Sigmoid colon (tissue), 7 donors: Measurements from ENCODE around the gene LRRTM4. TPM values are rescaled to one million over a fixed set of nuclear protein-coding genes. Genes with fewer than 3 reads are reported as not detected.

ENCODE experiments used
- DNase-seq: peaks from one replicate; pipeline ENCODE4 v3.0.0-alpha.2; 2019
- H3K27ac ChIP-seq, 4 donors: fragments of 200-600 bp; sonication (generic); one replicate each; pipeline ENCODE4 v1.5.1; 2016 to 2019; ENCODE audit warnings: mild to moderate bottlenecking in 1 of 4
- H3K27me3 ChIP-seq, 3 donors: fragments of 200-600 bp; sonication (generic); one replicate each; pipeline ENCODE4 v1.5.1; 2019; ENCODE audit warnings: mild to moderate bottlenecking in 1 of 3
- H3K36me3 ChIP-seq, 4 donors: fragments of 200-600 bp; sonication (generic); one replicate each; pipeline ENCODE4 v1.5.1; 2016 to 2019
- H3K4me1 ChIP-seq, 4 donors: fragments of 200-600 bp; sonication (generic); one replicate each; pipeline ENCODE4 v1.5.1; 2017 to 2019
- H3K4me3 ChIP-seq, 4 donors: fragments of 200-600 bp; sonication (generic); one replicate each; pipeline ENCODE4 v1.5.1; 2017 to 2019; ENCODE audit warnings: mild to moderate bottlenecking in 2 of 4, moderate library complexity in 1 of 4
- H3K9me3 ChIP-seq, 4 donors: fragments of 200-600 bp in 3 of 4; sonication (generic) in 3 of 4; one replicate each; pipeline versions ENCODE4 v1.5.1 to v1.6.1; 2013 to 2019
- CTCF ChIP-seq, 4 experiments: fragments of 450-650 bp in 3 of 4; fragments of 200-600 bp in 1 of 4; IDR thresholded peaks; one replicate each; pipeline ENCODE4 v1.5.1; 2016 to 2019; ENCODE audit warnings: antibody characterized with exemption in 4 of 4, mild to moderate bottlenecking in 3 of 4, moderate library complexity in 2 of 4
- EP300 ChIP-seq, 4 donors: sonication (generic); formaldehyde crosslinking; IDR thresholded peaks; one replicate each; pipeline ENCODE4 v1.6.1; 2017; ENCODE audit warnings: antibody characterized with exemption in 4 of 4
- POLR2A ChIP-seq, 2 donors: fragments of 450-650 bp; IDR thresholded peaks; one replicate each; pipeline ENCODE4 v1.6.1; 2016; ENCODE audit warnings: antibody characterized with exemption in 2 of 2, mild to moderate bottlenecking in 2 of 2, moderate library complexity in 2 of 2
- POLR2AphosphoS5 ChIP-seq, 4 donors: sonication (generic); formaldehyde crosslinking; IDR thresholded peaks; one replicate each; pipeline ENCODE4 v1.6.1; 2017; ENCODE audit warnings: antibody characterized with exemption in 4 of 4
- WGBS, 2 donors: extraction: QIAGEN DNeasy Blood & Tissue Kit; methylation state at CpG; one replicate each; pipeline ENCODE4 v1.1.7; 2013; 5-methylcytosine and 5-hydroxymethylcytosine counted together
- intact Hi-C: fragments of 100-400 bp; cut with DNase I; formaldehyde crosslinking; loops from one replicate; pipeline ENCODE4 v1.15.1; 2023
- polyA plus RNA-seq, 3 donors: library from polyadenylated mRNA; stranded (reverse); fragments of 200-250 nt; gene quantifications; one replicate each; pipeline ENCODE4 v1.2.3, GENCODE V29; 2013
- total RNA-seq, 4 donors: library from RNA; depleted of rRNA; stranded (reverse); fragments of >200 nt; gene quantifications; one replicate each; pipeline ENCODE4 v1.1.0, GENCODE V29; 2016
- donor health status: healthy with polysubstance abuse.
- donor health status: Bipolar disorder and iron deficiency.
- donor health status: healthy.

The LRRTM4 gene
- total and polyA plus RNA-seq, 7 donors = 0.17 to 1.1 (median 0.55) TPM; not detected in 2

DNA sequence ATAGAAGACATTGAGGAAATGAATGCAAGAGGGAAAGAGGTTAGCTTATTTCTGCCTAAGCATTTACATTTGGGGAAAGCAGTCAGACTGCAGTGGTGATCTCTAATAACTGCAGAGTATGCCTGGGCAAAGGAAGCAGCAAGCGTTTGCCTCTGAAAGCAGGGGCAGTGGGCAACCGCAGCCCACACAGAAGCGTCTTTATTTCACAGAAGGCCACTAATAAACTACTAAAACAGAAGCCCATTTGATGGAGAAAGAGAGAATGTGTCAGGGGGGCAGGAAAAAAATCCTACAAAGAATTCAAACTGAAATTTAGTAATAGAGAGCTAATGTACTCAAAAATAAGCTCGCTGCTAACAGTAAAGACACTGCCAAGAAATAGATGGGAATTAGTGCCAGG, 53.1 kb downstream of the LRRTM4 start:
- Histone ChIP-seq H3K36me3 (no peaks in the 10 kb centered on the region), H3K4me1 (no peaks in the 10 kb centered on the region), H3K4me3 (no peak overlapping the region), H3K27ac (peak overlapping the region in 1 of 4 donors; percentile 15), H3K9me3 (no peaks in the 10 kb centered on the region), H3K27me3 (no peaks in the 10 kb centered on the region)
- 69 to 80% methylated on average over 4 of the region's 4 CpGs for WGBS, 2 donors
- intact Hi-C loops = no loop called here
- DNase-seq = no peak
- TF ChIP-seq POLR2A (IDR thresholded peaks at IDR 0.05) (no peak), POLR2AphosphoS5 (IDR thresholded peaks at IDR 0.05) (no peak), EP300 (IDR thresholded peaks at IDR 0.05) (no peak), CTCF (IDR thresholded peaks at IDR 0.05) (no peak)

- H3K36me3 ChIP-seq = no peaks in the 10 kb centered on the region
- TF ChIP-seq CTCF (IDR thresholded peaks at IDR 0.05) (no peak), POLR2A (IDR thresholded peaks at IDR 0.05) (no peak), EP300 (IDR thresholded peaks at IDR 0.05) (no peak), POLR2AphosphoS5 (IDR thresholded peaks at IDR 0.05) (no peak)
- H3K27ac ChIP-seq = no peak overlapping the region
- no peaks in the 10 kb centered on the region for H3K27me3 ChIP-seq
- no peaks in the 10 kb centered on the region for H3K4me1 ChIP-seq
- H3K4me3 ChIP-seq = no peak overlapping the region
- no peaks in the 10 kb centered on the region for H3K9me3 ChIP-seq
- intact Hi-C loops = no loop called here
- WGBS, 2 donors = 60 to 74% methylated on average over 3 of the region's 3 CpGs
- no peak for DNase-seq
These were observed 62.3 kb downstream of the LRRTM4 start for GRCh38 chr2:77459840-77460239.

- no peak overlapping the region for H3K4me3 ChIP-seq
- no peaks in the 10 kb centered on the region for H3K27me3 ChIP-seq
- no peak for DNase-seq
- intact Hi-C loops = no loop called here
- H3K9me3 ChIP-seq = no peaks in the 10 kb centered on the region
- H3K36me3 ChIP-seq = no peaks in the 10 kb centered on the region
- no peaks in the 10 kb centered on the region for H3K4me1 ChIP-seq
- 37 to 72% methylated on average over 3 of the region's 3 CpGs for WGBS, 2 donors
- H3K27ac ChIP-seq = no peak overlapping the region
- TF ChIP-seq EP300 (IDR thresholded peaks at IDR 0.05) (no peak), POLR2AphosphoS5 (IDR thresholded peaks at IDR 0.05) (no peak), CTCF (IDR thresholded peaks at IDR 0.05) (no peak), POLR2A (IDR thresholded peaks at IDR 0.05) (no peak)
These were observed 64.0 kb downstream of the LRRTM4 start for GRCh38 chr2:77458216-77458615.

DNA sequence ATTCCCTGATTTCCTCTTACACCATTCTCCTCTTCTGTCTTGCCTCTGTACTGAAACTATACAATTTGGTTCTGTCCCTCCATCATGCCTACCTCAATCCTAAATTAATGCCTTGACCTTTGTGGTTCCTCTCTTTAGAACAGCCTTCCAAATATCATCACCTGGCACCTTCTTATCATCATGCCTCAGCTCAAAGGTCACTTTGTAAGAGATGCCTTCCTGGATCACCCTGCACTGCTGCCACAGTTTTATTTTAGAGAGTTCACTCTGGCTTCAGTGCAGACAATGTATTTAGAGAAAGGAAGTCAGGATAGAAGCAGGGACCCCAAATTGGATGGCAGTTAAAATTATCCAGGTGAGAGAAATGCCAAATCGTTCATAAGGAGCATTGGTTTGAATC, 64.5 kb downstream of the LRRTM4 start:
- Histone ChIP-seq H3K27ac (no peak overlapping the region), H3K4me3 (no peak overlapping the region), H3K36me3 (no peaks in the 10 kb centered on the region), H3K27me3 (no peaks in the 10 kb centered on the region), H3K9me3 (no peaks in the 10 kb centered on the region), H3K4me1 (no peaks in the 10 kb centered on the region)
- intact Hi-C loops = no loop called here
- no peak for TF ChIP-seq EP300 (IDR thresholded peaks at IDR 0.05)
- no peak for TF ChIP-seq POLR2AphosphoS5 (IDR thresholded peaks at IDR 0.05)
- no peak for TF ChIP-seq POLR2A (IDR thresholded peaks at IDR 0.05)
- TF ChIP-seq CTCF (IDR thresholded peaks at IDR 0.05) = no peak
- no peak for DNase-seq
- WGBS, 2 donors = 75 to 88% methylated on average over 1 of the region's 1 CpG

GRCh38 chr2:77443076-77443475, 79.1 kb downstream of the LRRTM4 start:
- H3K36me3 ChIP-seq = no peaks in the 10 kb centered on the region
- H3K27me3 ChIP-seq = no peaks in the 10 kb centered on the region
- WGBS, 2 donors = 79 to 86% methylated on average over 5 of the region's 5 CpGs
- H3K4me1 ChIP-seq = no peaks in the 10 kb centered on the region
- no peak overlapping the region for H3K27ac ChIP-seq
- intact Hi-C loops = no loop called here
- DNase-seq = no peak
- no peak overlapping the region for H3K4me3 ChIP-seq
- no peak for TF ChIP-seq CTCF (IDR thresholded peaks at IDR 0.05)
- no peak for TF ChIP-seq EP300 (IDR thresholded peaks at IDR 0.05)
- no peak for TF ChIP-seq POLR2A (IDR thresholded peaks at IDR 0.05)
- TF ChIP-seq POLR2AphosphoS5 (IDR thresholded peaks at IDR 0.05) = no peak
- H3K9me3 ChIP-seq = no peaks in the 10 kb centered on the region
